ENCODE data around the gene ARL2BP.

- TF ChIP-seq POLR2A (IDR thresholded peaks at IDR 0.05) (no peak), CTCF (IDR thresholded peaks at IDR 0.05) (no peak)
Measured at GRCh38 chr16:57297856-57298255, 52.8 kb downstream of the ARL2BP start.
